Adrenal gland (tissue), 12 donors: ENCODE measurements around the gene ABCD2. TPM values are rescaled to one million over a fixed set of nuclear protein-coding genes. Genes with fewer than 3 reads are reported as not detected.

Experiments
- DNase-seq, 7 donors: peaks; one replicate each; pipeline ENCODE4 v3.0.0-alpha.2; 2019 to 2020
- H3K27ac ChIP-seq, 5 donors: fragments of 200-600 bp; sonication (generic) in 4 of 5; 1 replicate in 3 of 5; 2 replicates in 2 of 5; pipeline versions ENCODE4 v1.5.1 to v1.8.0; 2016 to 2020; ENCODE audit warnings: mild to moderate bottlenecking in 1 of 5
- H3K27me3 ChIP-seq: fragments of 200-600 bp; 2 replicates; pipeline ENCODE4 v1.8.0; 2021
- H3K36me3 ChIP-seq, 2 donors: fragments of 200-600 bp; replicated peaks in 1 of 2; 1 replicate in 1 of 2; 2 replicates in 1 of 2; pipeline versions ENCODE4 v1.5.1 to v1.8.0; 2018 to 2022
- H3K4me1 ChIP-seq, 2 donors: fragments of 200-600 bp; replicated peaks in 1 of 2; 1 replicate in 1 of 2; 2 replicates in 1 of 2; pipeline versions ENCODE4 v1.5.1 to v1.8.0; 2018 to 2021
- H3K4me3 ChIP-seq, 4 donors: fragments of 200-600 bp; sonication (generic) in 3 of 4; one replicate each; pipeline ENCODE4 v1.5.1; 2016 to 2018
- H3K9me3 ChIP-seq, 3 donors: fragments of 200-600 bp; sonication (generic) in 1 of 3; replicated peaks in 1 of 3; 1 replicate in 2 of 3; 2 replicates in 1 of 3; pipeline versions ENCODE4 v1.5.1 to v1.8.0; 2016 to 2021
- CTCF ChIP-seq, 6 experiments: fragments of 450-650 bp in 4 of 6; fragments of 200-600 bp in 2 of 6; sonication (generic) in 1 of 6; IDR thresholded peaks; 1 replicate in 5 of 6; 2 replicates in 1 of 6; pipeline versions ENCODE4 v1.5.1 to v1.8.0; 2016 to 2021; ENCODE audit warnings: antibody characterized with exemption in 6 of 6, mild to moderate bottlenecking in 2 of 6, moderate library complexity in 1 of 6
- POLR2A ChIP-seq, 2 donors: fragments of 450-650 bp; IDR thresholded peaks; one replicate each; pipeline ENCODE4 v1.6.1; 2017; ENCODE audit warnings: antibody characterized with exemption in 2 of 2, mild to moderate bottlenecking in 2 of 2, moderate library complexity in 1 of 2
- WGBS, 4 donors: extraction: QIAGEN DNeasy Blood & Tissue Kit in 2 of 4; methylation state at CpG; one replicate each; pipeline versions ENCODE4 v1.1.5 to v1.1.7; 2013 to 2017; 5-methylcytosine and 5-hydroxymethylcytosine counted together
- intact Hi-C, 2 donors: fragments of 100-400 bp; cut with DNase I; formaldehyde crosslinking; loops; one replicate each; pipeline versions ENCODE4 v1.14.1 to v1.15.0; 2022 to 2023
- polyA plus RNA-seq, 3 donors: library from polyadenylated mRNA; stranded (reverse); fragments of 200-250 nt in 2 of 3; fragments of 350-450 nt in 1 of 3; fragmentation: Illumina TruSeq in 1 of 3; extraction: RNeasy Lipid Tissue Mini Kit (QIAGEN cat#74804) in 1 of 3; gene quantifications; one replicate each; pipeline ENCODE4 v1.2.3, GENCODE V29; 2013 to 2014
- total RNA-seq, 9 donors: library from RNA; depleted of rRNA in 4 of 9; stranded (reverse); fragments of >200 nt in 4 of 9; fragments of 120-200 nt in 1 of 9; fragmentation: NEBNext Ultra II Directional in 1 of 9; extraction: Animal tissue kit (Norgen Biotek cat#: 25700) in 1 of 9; gene quantifications; one replicate each; pipeline versions ENCODE4 v1.1.0 to v1.2.4, GENCODE V29; 2013 to 2023
- donor health status: healthy with polysubstance abuse.
- donor health status: Bipolar disorder and iron deficiency.
- donor health status: DM: yes; HTN: yes; CAD: no.
- donor health status: DM: no; HTN: no; CAD: no.
- donor health status: DM: no; HTN: no; CAD: no.
- donor health status: DM: yes; HTN: yes; CAD: no.

ABCD2 gene
- total and polyA plus RNA-seq, 12 donors: 0.40 to 3.5 (median 0.94) TPM

DNA sequence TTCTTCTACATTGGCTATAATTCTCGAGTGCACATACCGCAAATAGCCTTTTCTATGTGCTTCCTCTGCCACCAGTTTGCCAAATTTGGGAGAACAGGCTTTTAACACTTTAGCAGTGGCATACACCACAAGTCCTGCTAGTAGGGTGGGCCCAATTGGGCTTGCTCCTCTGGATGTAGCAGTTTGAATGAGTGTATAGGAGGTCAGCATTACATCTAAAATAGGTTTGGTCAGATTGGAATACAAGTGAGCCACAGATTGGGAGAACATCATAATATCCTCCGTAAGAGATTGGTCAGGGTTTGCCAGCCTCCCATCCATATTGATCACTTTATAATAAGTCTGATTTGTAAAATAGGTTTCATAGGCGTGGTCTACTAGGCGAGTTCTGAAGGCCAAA is 902 bp downstream of the ABCD2 start:
- Histone ChIP-seq H3K4me1 (peaks cover 0 to 26% of the 10 kb centered on the region in 2 donors), H3K27me3 (no peaks in the 10 kb centered on the region), H3K36me3 (no peaks in the 10 kb centered on the region), H3K9me3 (no peaks in the 10 kb centered on the region), H3K4me3 (peak overlapping the region in 1 of 4 donors; percentile 54), H3K27ac (peak overlapping the region in 2 of 5 donors; percentile 68 to 80)
- intact Hi-C loops: no loop called here
- TF ChIP-seq POLR2A (IDR thresholded peaks at IDR 0.05): no peak
- no peak for TF ChIP-seq CTCF (IDR thresholded peaks at IDR 0.05)
- DNase-seq: no peak
- WGBS, 4 donors: 52 to 64% (median 62%) methylated on average over 5 of the region's 5 CpGs

- intact Hi-C loops: no loop called here
- peaks cover 0 to 26% of the 10 kb centered on the region in 2 donors for H3K4me1 ChIP-seq
- WGBS, 4 donors: 79 to 94% (median 82%) methylated on average over 1 of the region's 1 CpG
- H3K36me3 ChIP-seq: no peaks in the 10 kb centered on the region
- H3K27me3 ChIP-seq: no peaks in the 10 kb centered on the region
- H3K4me3 ChIP-seq: no peak overlapping the region
- H3K27ac ChIP-seq: no peak overlapping the region
- TF ChIP-seq CTCF (IDR thresholded peaks at IDR 0.05) (no peak), POLR2A (IDR thresholded peaks at IDR 0.05) (no peak)
- no peak for DNase-seq
- no peaks in the 10 kb centered on the region for H3K9me3 ChIP-seq
Measured at GRCh38 chr12:39617887-39618286, 1.7 kb downstream of the ABCD2 start.

- H3K27ac ChIP-seq: no peak overlapping the region
- 71 to 76% (median 75%) methylated on average over 4 of the region's 4 CpGs for WGBS, 4 donors
- H3K27me3 ChIP-seq: no peaks in the 10 kb centered on the region
- TF ChIP-seq CTCF (IDR thresholded peaks at IDR 0.05): no peak
- H3K4me1 ChIP-seq: peaks cover 0 to 26% of the 10 kb centered on the region in 2 donors
- H3K36me3 ChIP-seq: no peaks in the 10 kb centered on the region
- H3K4me3 ChIP-seq: no peak overlapping the region
- no peaks in the 10 kb centered on the region for H3K9me3 ChIP-seq
- intact Hi-C loops: no loop called here
- no peak for DNase-seq
Measured at GRCh38 chr12:39616666-39617065, 2.9 kb downstream of the ABCD2 start.

GRCh38 chr12:39616251-39616650 is 3.4 kb downstream of the ABCD2 start:
- Histone ChIP-seq H3K4me1 (peaks cover 0 to 26% of the 10 kb centered on the region in 2 donors), H3K27ac (no peak overlapping the region), H3K9me3 (no peaks in the 10 kb centered on the region), H3K36me3 (no peaks in the 10 kb centered on the region), H3K27me3 (no peaks in the 10 kb centered on the region), H3K4me3 (no peak overlapping the region)
- no peak for DNase-seq
- 80 to 96% (median 89%) methylated on average over 1 of the region's 1 CpG for WGBS, 4 donors
- intact Hi-C loops: no loop called here
- TF ChIP-seq CTCF (IDR thresholded peaks at IDR 0.05) (no peak), POLR2A (IDR thresholded peaks at IDR 0.05) (no peak)
